HepG2 (cell line): ENCODE results near the gene NEURL3. TPM values are rescaled to one million over a fixed set of nuclear protein-coding genes. Genes with fewer than 3 reads are reported as not detected.

Experiments
- ATAC-seq: fragments of 200-7000 bp; cut with Tn5 transposase; 3 replicates; pipeline ENCODE4 v1.9.1; 2020; ENCODE audit warnings: mild to moderate bottlenecking, moderate library complexity
- BruUV-seq: library from RNA; stranded (reverse); fragments of 400-500 nt; replicated peaks from 2 replicates; lab custom pipeline; 2021; lab: Mats Ljungman, UMichigan
- CTCF ChIA-PET: fragments of 300-600 bp; formaldehyde crosslinking; extraction: SDS; loops from one replicate; lab custom pipeline; 2021; ENCODE audit warnings: low total read pairs, inconsistent platforms, low intra/inter-chr PET ratio; lab: Yijun Ruan, JAX
- POLR2A ChIA-PET: fragments of 350-600 bp; sonication (Branson Sonifier 250); formaldehyde crosslinking; loops from one replicate; lab custom pipeline; 2020; ENCODE audit warnings: antibody characterized with exemption, inconsistent platforms; lab: Yijun Ruan, JAX
- DNase-seq: peaks from one replicate; pipeline ENCODE4 v3.0.0-alpha.2; 2015; ENCODE audit warnings: low spot score
- FAIRE-seq: peaks from 3 replicates; lab custom pipeline; 2011; peaks lifted over from hg19 to GRCh38; lab: Jason Lieb, UNC
- H2AFZ ChIP-seq: one replicate; pipeline ENCODE4 v1.6.1; 2011; ENCODE audit warnings: low read length, inconsistent platforms
- H3K27ac ChIP-seq: fragments of 300-600 bp; 3 replicates; pipeline ENCODE4 v1.8.0; 2011; ENCODE audit warnings: mixed run types, mild to moderate bottlenecking, mixed read lengths, low read length, inconsistent platforms; ENCODE audit not compliant: insufficient read depth; ENCODE audit errors: extremely low read length
- H3K27me3 ChIP-seq, 2 experiments: fragments of 200-600 bp in 1 of 2; 2 replicates in 1 of 2; 3 replicates in 1 of 2; pipeline versions ENCODE4 v1.6.0 to v1.8.0; 2011; ENCODE audit warnings: low read length in 2 of 2, mild to moderate bottlenecking in 2 of 2, moderate library complexity in 2 of 2, inconsistent platforms in 1 of 2; ENCODE audit not compliant: insufficient read depth in 2 of 2, control insufficient read depth in 1 of 2
- H3K36me3 ChIP-seq, 2 experiments: fragments of 200-600 bp in 1 of 2; replicated peaks in 1 of 2; 2 replicates in 1 of 2; 3 replicates in 1 of 2; pipeline versions ENCODE4 v1.5.1 to v1.8.0; 2011; ENCODE audit warnings: low read length in 2 of 2, inconsistent platforms in 1 of 2; ENCODE audit not compliant: insufficient read depth in 2 of 2, control insufficient read depth in 1 of 2
- H3K4me1 ChIP-seq: 2 replicates; pipeline ENCODE4 v1.5.1; 2012; ENCODE audit warnings: low read length, inconsistent platforms; ENCODE audit not compliant: insufficient read depth
- H3K4me2 ChIP-seq: 2 replicates; pipeline ENCODE4 v1.6.0; 2011; ENCODE audit warnings: low read depth, low read length, inconsistent platforms
- H3K4me3 ChIP-seq, 3 experiments: fragments of 200-600 bp in 1 of 3; sonication (generic), shearing (Covaris generic) in 1 of 3; replicated peaks in 1 of 3; 2 replicates each; pipeline ENCODE4 v1.5.1; 2011 to 2016; ENCODE audit warnings: low read length in 3 of 3, inconsistent platforms in 2 of 3, low read depth in 2 of 3, mild to moderate bottlenecking in 2 of 3, control low read depth in 1 of 3, mixed read lengths in 1 of 3; ENCODE audit not compliant: insufficient read depth in 1 of 3
- H3K79me2 ChIP-seq: one replicate; pipeline ENCODE4 v1.6.1; 2011; ENCODE audit warnings: low read length, inconsistent platforms; ENCODE audit not compliant: insufficient read depth
- H3K9ac ChIP-seq: 2 replicates; pipeline ENCODE4 v1.6.0; 2011; ENCODE audit warnings: mild to moderate bottlenecking, low read depth, low read length, inconsistent platforms; ENCODE audit not compliant: insufficient read depth
- H3K9me3 ChIP-seq: 2 replicates; pipeline ENCODE4 v1.5.1; 2012; ENCODE audit warnings: mild to moderate bottlenecking, low read length
- H4K20me1 ChIP-seq: 2 replicates; pipeline ENCODE4 v1.6.0; 2011; ENCODE audit warnings: inconsistent platforms, mild to moderate bottlenecking, low read length, moderate library complexity; ENCODE audit not compliant: insufficient read depth
- JDP2 ChIP-seq: sonication (generic); formaldehyde crosslinking; IDR thresholded peaks from 2 replicates; pipeline ENCODE4 v1.8.1; 2022; ENCODE audit warnings: missing genetic modification reagents, borderline replicate concordance
- NFE2L1 ChIP-seq: sonication (generic); formaldehyde crosslinking; IDR thresholded peaks from 2 replicates; pipeline ENCODE4 v1.4.0; 2020; ENCODE audit warnings: missing genetic modification reagents, mild to moderate bottlenecking, borderline replicate concordance
- NONO ChIP-seq, 2 experiments: fragments of 450-650 bp in 1 of 2; sonication (generic) in 1 of 2; formaldehyde crosslinking in 1 of 2; IDR thresholded peaks in 1 of 2; conservative IDR thresholded peaks in 1 of 2; 2 replicates each; pipeline versions ENCODE4 v1.6.1 to v1.8.0; 2017 to 2022; ENCODE audit warnings: mild to moderate bottlenecking in 1 of 2, missing genetic modification reagents in 1 of 2, moderate library complexity in 1 of 2
- ZNF768 ChIP-seq: sonication (generic); formaldehyde crosslinking; IDR thresholded peaks from 2 replicates; pipeline ENCODE4 v1.4.0; 2020; ENCODE audit warnings: missing genetic modification reagents
- WGBS: methylation state at CpG from one replicate; pipeline ENCODE4 v1.1.6; 2017; ENCODE audit warnings: low lambda C conversion rate; 5-methylcytosine and 5-hydroxymethylcytosine counted together
- in situ Hi-C: cut with HindIII; loops from 2 replicates; pipeline ENCODE4 v1.10.0; 2017; ENCODE audit warnings: low pct_unique_long_range_greater_than_20kb; ENCODE audit not compliant: extremely low pct_ligation_motif_present
- intact Hi-C: fragments of 100-400 bp; cut with micrococcal nuclease; formaldehyde crosslinking; loops from one replicate; pipeline ENCODE4 v1.10.0; 2022; ENCODE audit not compliant: unreplicated experiment
- polyA plus RNA-seq, 8 experiments: library from polyadenylated mRNA; depleted of rRNA in 3 of 8; stranded (reverse) in 7 of 8; unstranded in 1 of 8; fragments of >200 nt; fragmentation: Illumina TruSeq in 4 of 8; extraction: Trizol in 4 of 8; gene quantifications; 2 replicates each; pipeline versions ENCODE4 v1.2.1 to v1.2.3, GENCODE V29; 2011 to 2016; ENCODE audit warnings: low read depth in 4 of 8, missing spikeins in 1 of 8, mixed read lengths in 1 of 8; ENCODE audit not compliant: insufficient read depth in 1 of 8
- total RNA-seq, 5 experiments: library from RNA; depleted of rRNA; stranded (reverse); fragments of >200 nt; fragmentation: Illumina TruSeq; extraction: Trizol; gene quantifications; 2 replicates each; pipeline ENCODE4 v1.2.3, GENCODE V29; 2016; ENCODE audit warnings: low read depth in 1 of 5

The NEURL3 gene
- total and polyA plus RNA-seq, 2 of the 13 experiments (the other 11 are each of a cell fraction or from before 2014, with no cell fraction given), result 0.16 to 1.2 TPM

GRCh38 chr2:96524482-96525210, 19.5 kb upstream of the NEURL3 start:
- ChIA-PET CTCF (no interaction called here), POLR2A (no interaction called here)
- intact Hi-C loops (no loop called here), in situ Hi-C loops (loop anchor here (25.0 kb wide), 1 partner anchor 387 kb away; the partner anchor contains the start of genes ASTL and DUSP2)
- 37% methylated on average over 15 of the region's 15 CpGs for WGBS
- FAIRE-seq (no peak), ATAC-seq (no peak), DNase-seq (no peak)
- Histone ChIP-seq H3K4me2 (no peak overlapping the region), H3K4me3 (no peak overlapping the region), H3K4me1 (no peaks in the 10 kb centered on the region), H3K9ac (no peak overlapping the region), H3K27ac (no peak overlapping the region), H4K20me1 (no peaks in the 10 kb centered on the region), H3K36me3 (no peaks in the 10 kb centered on the region), H3K27me3 (peaks cover 8 to 53% of the 10 kb centered on the region in 2 experiments), H3K9me3 (no peaks in the 10 kb centered on the region), H2AFZ (no peak overlapping the region), H3K79me2 (no peaks in the 10 kb centered on the region)
- no TSS peak for BruUV-seq
- TF ChIP-seq NONO (IDR thresholded peaks at IDR 0.05), result no peak
- TF ChIP-seq NONO (CRISPR knock-in tag; conservative IDR thresholded peaks at IDR 0.05), result no peak
- peak; percentile 56; the same call in 1 of the 2 replicates for TF ChIP-seq ZNF768

GRCh38 chr2:96523659-96524481, 18.7 kb upstream of the NEURL3 start:
- no TSS peak for BruUV-seq
- 14% methylated on average over 11 of the region's 11 CpGs for WGBS
- POLR2A ChIA-PET, result interaction anchor here (1.2 kb wide), 1 partner anchor 8 kb away, joined by 3 read pairs; no protein-coding TSS in a partner anchor

More at GRCh38 chr2:96523659-96524481, 18.7 kb upstream of the NEURL3 start:
- ATAC-seq, result peak; percentile 38
- intact Hi-C loops, result no loop called here
- DNase-seq, result no peak
- H3K4me3 ChIP-seq, result no peak overlapping the region
- H3K27me3 ChIP-seq, result peaks cover 6 to 46% of the 10 kb centered on the region in 2 experiments
- H3K9ac ChIP-seq, result no peak overlapping the region
- in situ Hi-C loops, result loop anchor here (25.0 kb wide), 1 partner anchor 387 kb away; the partner anchor contains the start of genes ASTL and DUSP2
- H3K4me1 ChIP-seq, result no peaks in the 10 kb centered on the region
- H3K9me3 ChIP-seq, result no peaks in the 10 kb centered on the region
- CTCF ChIA-PET, result no interaction called here
- H3K36me3 ChIP-seq, result no peaks in the 10 kb centered on the region
- no peak overlapping the region for H3K27ac ChIP-seq
- no peak overlapping the region for H2AFZ ChIP-seq
- FAIRE-seq, result no peak
- no peaks in the 10 kb centered on the region for H3K79me2 ChIP-seq
- H3K4me2 ChIP-seq, result no peak overlapping the region
- TF ChIP-seq JDP2 (no peak), NFE2L1 (CRISPR knock-in tag) (no peak)
- no peaks in the 10 kb centered on the region for H4K20me1 ChIP-seq
